K562 (cell line): ENCODE data around the gene SCUBE2. TPM values are rescaled to one million over a fixed set of nuclear protein-coding genes. Genes with fewer than 3 reads are reported as not detected.

Source experiments
- DPF2 ChIP-seq: fragments of 450-650 bp; IDR thresholded peaks from 2 replicates; pipeline ENCODE4 v1.6.1; 2016
- FUS ChIP-seq: fragments of 200-400 bp; formaldehyde crosslinking; optimal IDR thresholded peaks from 2 replicates; pipeline ENCODE3; 2017; ENCODE audit warnings: low read depth, low read length
- HDAC6 ChIP-seq: IDR thresholded peaks from 2 replicates; pipeline ENCODE4 v1.6.1; 2012; ENCODE audit warnings: low read depth, mild to moderate bottlenecking, control low read depth, inconsistent platforms, low read length, moderate library complexity
- L3MBTL2 ChIP-seq: fragments of 450-650 bp; IDR thresholded peaks from 2 replicates; pipeline ENCODE4 v1.6.1; 2016; ENCODE audit warnings: mild to moderate bottlenecking, moderate library complexity
- NCOR1 ChIP-seq: fragments of 450-650 bp; IDR thresholded peaks from 2 replicates; pipeline ENCODE4 v1.6.1; 2016; ENCODE audit warnings: mild to moderate bottlenecking, moderate library complexity
- NRF1 ChIP-seq, 2 experiments: fragments of 450-650 bp; IDR thresholded peaks in 1 of 2; conservative IDR thresholded peaks in 1 of 2; 2 replicates each; pipeline ENCODE4 v1.6.1; 2014; ENCODE audit warnings: mild to moderate bottlenecking in 2 of 2
- PPARD ChIP-seq: fragments of 250-450 bp; sonication (Bioruptor Pico); IDR thresholded peaks from 2 replicates; pipeline ENCODE4 v1.8.0; 2022; ENCODE audit warnings: inconsistent platforms, mild to moderate bottlenecking, moderate library complexity
- RBBP5 ChIP-seq: fragments of 200-600 bp; sonication (generic); IDR thresholded peaks from 2 replicates; pipeline ENCODE4 v1.6.1; 2012; ENCODE audit warnings: borderline replicate concordance, mild to moderate bottlenecking, low read length, control low read depth, inconsistent platforms; ENCODE audit not compliant: insufficient read depth, poor library complexity, severe bottlenecking
- SPI1 ChIP-seq: IDR thresholded peaks from 2 replicates; pipeline ENCODE4 v1.6.1; 2011; ENCODE audit warnings: low read depth, low read length, control low read depth, borderline replicate concordance
- YY1 ChIP-seq, 3 experiments: IDR thresholded peaks; 2 replicates each; pipeline ENCODE4 v1.6.1; 2011; ENCODE audit warnings: low read length in 2 of 3, mild to moderate bottlenecking in 2 of 3, moderate library complexity in 2 of 3, borderline replicate concordance in 1 of 3, control low read depth in 1 of 3, low read depth in 1 of 3; ENCODE audit not compliant: insufficient read depth in 3 of 3, insufficient replicate concordance in 2 of 3, control insufficient read depth in 1 of 3, insufficient read length in 1 of 3; ENCODE audit errors: extremely low read depth in 1 of 3
- ZNF316 ChIP-seq: fragments of 450-650 bp; IDR thresholded peaks from 2 replicates; pipeline ENCODE4 v1.6.1; 2016
- ZNF77 ChIP-seq: fragments of 250-450 bp; sonication (Bioruptor Pico); IDR thresholded peaks from 2 replicates; pipeline ENCODE4 v1.5.0; 2020
- polyA plus RNA-seq, 8 experiments: library from polyadenylated mRNA; depleted of rRNA in 4 of 8; stranded (reverse) in 5 of 8; unstranded in 3 of 8; fragments of >200 nt; fragmentation: Nextera tagmentation in 2 of 8; fragmentation: Illumina TruSeq in 1 of 8; extraction: Ambion mirVana in 2 of 8; extraction: Trizol in 1 of 8; gene quantifications; 2 replicates each; pipeline versions ENCODE4 v1.2.1 to v1.2.3, GENCODE V29; 2011 to 2014; ENCODE audit warnings: inconsistent platforms in 1 of 8, missing spikeins in 1 of 8
- total RNA-seq, 7 experiments: library from RNA; depleted of rRNA in 6 of 7; stranded (reverse); fragments of >200 nt in 6 of 7; fragmentation: Illumina TruSeq in 2 of 7; extraction: Trizol in 2 of 7; gene quantifications; 2 replicates each; pipeline versions ENCODE4 v1.2.1 to v1.2.3, GENCODE V29; 2011 to 2021; ENCODE audit warnings: low replicate concordance in 1 of 7
- TF ChIP-seq, protein P1 (sequence below), 2 experiments: IDR thresholded peaks; 2 replicates each; pipeline ENCODE4 v1.6.1; 2011; ENCODE audit warnings: borderline replicate concordance in 1 of 2, control low read depth in 1 of 2, low read depth in 1 of 2, low read length in 1 of 2, mild to moderate bottlenecking in 1 of 2, mixed read lengths in 1 of 2, moderate library complexity in 1 of 2; ENCODE audit not compliant: insufficient read depth in 1 of 2, insufficient read length in 1 of 2, poor library complexity in 1 of 2, severe bottlenecking in 1 of 2; ENCODE audit errors: extremely low read depth in 1 of 2
- TF ChIP-seq, protein P2 (sequence below): sonication (generic); formaldehyde crosslinking; IDR thresholded peaks from 2 replicates; pipeline ENCODE4 v1.8.0; 2023; ENCODE audit warnings: mild to moderate bottlenecking, missing genetic modification reagents
- TF ChIP-seq, protein P3 (sequence below): sonication (generic); formaldehyde crosslinking; IDR thresholded peaks from 2 replicates; pipeline ENCODE4 v1.9.0; 2022; ENCODE audit warnings: mild to moderate bottlenecking, missing genetic modification reagents
- TF ChIP-seq, protein P4 (sequence below), 2 experiments: fragments of 450-650 bp; IDR thresholded peaks; 2 replicates each; pipeline ENCODE4 v1.6.1; 2018; ENCODE audit warnings: mild to moderate bottlenecking in 2 of 2, low read depth in 1 of 2; ENCODE audit not compliant: partially characterized antibody in 2 of 2

Gene SCUBE2
- total and polyA plus RNA-seq, 9 of the 15 experiments (the other 6 are each of a cell fraction or from before 2014, with no cell fraction given): 0.06 to 0.40 (median 0.07) TPM; not detected in 6

DNA sequence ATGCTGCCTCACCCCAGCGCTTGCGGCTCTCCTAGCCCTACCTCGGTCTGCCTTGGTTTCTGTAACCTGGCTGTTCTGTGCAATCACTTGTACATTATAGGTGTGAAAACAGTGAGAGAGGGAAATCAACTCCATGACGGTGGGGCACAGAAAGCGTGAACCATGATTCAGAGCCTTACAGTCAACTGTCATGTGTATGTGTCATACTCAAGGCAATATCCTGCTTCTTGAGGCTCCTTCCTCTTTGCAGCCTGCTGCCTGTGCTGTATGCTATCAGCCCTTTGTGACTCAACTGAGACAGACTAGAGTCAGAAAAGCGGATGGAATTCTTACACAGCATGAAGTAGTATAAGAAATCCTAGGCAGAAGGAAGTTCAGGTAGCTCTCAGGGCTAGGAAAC, 89.7 kb downstream of the SCUBE2 start (continued):
- TF ChIP-seq NRF1 (conservative IDR thresholded peaks at IDR 0.05 in 1 of 2, IDR thresholded peaks at IDR 0.05 in 1 of 2): peak; percentile 29 to 39; a peak in 2 of 4 replicates
- TF ChIP-seq, protein P1, sequence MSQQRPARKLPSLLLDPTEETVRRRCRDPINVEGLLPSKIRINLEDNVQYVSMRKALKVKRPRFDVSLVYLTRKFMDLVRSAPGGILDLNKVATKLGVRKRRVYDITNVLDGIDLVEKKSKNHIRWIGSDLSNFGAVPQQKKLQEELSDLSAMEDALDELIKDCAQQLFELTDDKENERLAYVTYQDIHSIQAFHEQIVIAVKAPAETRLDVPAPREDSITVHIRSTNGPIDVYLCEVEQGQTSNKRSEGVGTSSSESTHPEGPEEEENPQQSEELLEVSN (IDR thresholded peaks at IDR 0.05; ENCODE audit: borderline replicate concordance in 1 of 2, extremely low read depth in 1 of 2, insufficient read depth in 1 of 2, insufficient read length in 1 of 2, low read depth in 1 of 2, low read length in 1 of 2, poor library complexity in 1 of 2, severe bottlenecking in 1 of 2): peak; percentile 16 to 81
- TF ChIP-seq, protein P2, sequence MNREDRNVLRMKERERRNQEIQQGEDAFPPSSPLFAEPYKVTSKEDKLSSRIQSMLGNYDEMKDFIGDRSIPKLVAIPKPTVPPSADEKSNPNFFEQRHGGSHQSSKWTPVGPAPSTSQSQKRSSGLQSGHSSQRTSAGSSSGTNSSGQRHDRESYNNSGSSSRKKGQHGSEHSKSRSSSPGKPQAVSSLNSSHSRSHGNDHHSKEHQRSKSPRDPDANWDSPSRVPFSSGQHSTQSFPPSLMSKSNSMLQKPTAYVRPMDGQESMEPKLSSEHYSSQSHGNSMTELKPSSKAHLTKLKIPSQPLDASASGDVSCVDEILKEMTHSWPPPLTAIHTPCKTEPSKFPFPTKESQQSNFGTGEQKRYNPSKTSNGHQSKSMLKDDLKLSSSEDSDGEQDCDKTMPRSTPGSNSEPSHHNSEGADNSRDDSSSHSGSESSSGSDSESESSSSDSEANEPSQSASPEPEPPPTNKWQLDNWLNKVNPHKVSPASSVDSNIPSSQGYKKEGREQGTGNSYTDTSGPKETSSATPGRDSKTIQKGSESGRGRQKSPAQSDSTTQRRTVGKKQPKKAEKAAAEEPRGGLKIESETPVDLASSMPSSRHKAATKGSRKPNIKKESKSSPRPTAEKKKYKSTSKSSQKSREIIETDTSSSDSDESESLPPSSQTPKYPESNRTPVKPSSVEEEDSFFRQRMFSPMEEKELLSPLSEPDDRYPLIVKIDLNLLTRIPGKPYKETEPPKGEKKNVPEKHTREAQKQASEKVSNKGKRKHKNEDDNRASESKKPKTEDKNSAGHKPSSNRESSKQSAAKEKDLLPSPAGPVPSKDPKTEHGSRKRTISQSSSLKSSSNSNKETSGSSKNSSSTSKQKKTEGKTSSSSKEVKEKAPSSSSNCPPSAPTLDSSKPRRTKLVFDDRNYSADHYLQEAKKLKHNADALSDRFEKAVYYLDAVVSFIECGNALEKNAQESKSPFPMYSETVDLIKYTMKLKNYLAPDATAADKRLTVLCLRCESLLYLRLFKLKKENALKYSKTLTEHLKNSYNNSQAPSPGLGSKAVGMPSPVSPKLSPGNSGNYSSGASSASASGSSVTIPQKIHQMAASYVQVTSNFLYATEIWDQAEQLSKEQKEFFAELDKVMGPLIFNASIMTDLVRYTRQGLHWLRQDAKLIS: no peak
- TF ChIP-seq SPI1: peak; percentile 42; the same call in 1 of the 2 replicates
- TF ChIP-seq HDAC6: no peak
- no peak for TF ChIP-seq NCOR1
- TF ChIP-seq PPARD (CRISPR knock-in tag): no peak
- TF ChIP-seq, protein P3, sequence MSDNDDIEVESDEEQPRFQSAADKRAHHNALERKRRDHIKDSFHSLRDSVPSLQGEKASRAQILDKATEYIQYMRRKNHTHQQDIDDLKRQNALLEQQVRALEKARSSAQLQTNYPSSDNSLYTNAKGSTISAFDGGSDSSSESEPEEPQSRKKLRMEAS (CRISPR knock-in tag): peak; percentile 64; the same call in 1 of the 2 replicates
- TF ChIP-seq, protein P4, sequence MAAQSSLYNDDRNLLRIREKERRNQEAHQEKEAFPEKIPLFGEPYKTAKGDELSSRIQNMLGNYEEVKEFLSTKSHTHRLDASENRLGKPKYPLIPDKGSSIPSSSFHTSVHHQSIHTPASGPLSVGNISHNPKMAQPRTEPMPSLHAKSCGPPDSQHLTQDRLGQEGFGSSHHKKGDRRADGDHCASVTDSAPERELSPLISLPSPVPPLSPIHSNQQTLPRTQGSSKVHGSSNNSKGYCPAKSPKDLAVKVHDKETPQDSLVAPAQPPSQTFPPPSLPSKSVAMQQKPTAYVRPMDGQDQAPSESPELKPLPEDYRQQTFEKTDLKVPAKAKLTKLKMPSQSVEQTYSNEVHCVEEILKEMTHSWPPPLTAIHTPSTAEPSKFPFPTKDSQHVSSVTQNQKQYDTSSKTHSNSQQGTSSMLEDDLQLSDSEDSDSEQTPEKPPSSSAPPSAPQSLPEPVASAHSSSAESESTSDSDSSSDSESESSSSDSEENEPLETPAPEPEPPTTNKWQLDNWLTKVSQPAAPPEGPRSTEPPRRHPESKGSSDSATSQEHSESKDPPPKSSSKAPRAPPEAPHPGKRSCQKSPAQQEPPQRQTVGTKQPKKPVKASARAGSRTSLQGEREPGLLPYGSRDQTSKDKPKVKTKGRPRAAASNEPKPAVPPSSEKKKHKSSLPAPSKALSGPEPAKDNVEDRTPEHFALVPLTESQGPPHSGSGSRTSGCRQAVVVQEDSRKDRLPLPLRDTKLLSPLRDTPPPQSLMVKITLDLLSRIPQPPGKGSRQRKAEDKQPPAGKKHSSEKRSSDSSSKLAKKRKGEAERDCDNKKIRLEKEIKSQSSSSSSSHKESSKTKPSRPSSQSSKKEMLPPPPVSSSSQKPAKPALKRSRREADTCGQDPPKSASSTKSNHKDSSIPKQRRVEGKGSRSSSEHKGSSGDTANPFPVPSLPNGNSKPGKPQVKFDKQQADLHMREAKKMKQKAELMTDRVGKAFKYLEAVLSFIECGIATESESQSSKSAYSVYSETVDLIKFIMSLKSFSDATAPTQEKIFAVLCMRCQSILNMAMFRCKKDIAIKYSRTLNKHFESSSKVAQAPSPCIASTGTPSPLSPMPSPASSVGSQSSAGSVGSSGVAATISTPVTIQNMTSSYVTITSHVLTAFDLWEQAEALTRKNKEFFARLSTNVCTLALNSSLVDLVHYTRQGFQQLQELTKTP (IDR thresholded peaks at IDR 0.05; ENCODE audit: low read depth in 1 of 2, partially characterized antibody in 2 of 2): no peak
- no peak for TF ChIP-seq ZNF77 (CRISPR knock-in tag)
- TF ChIP-seq ZNF316: no peak
- peak in 1 of 3 experiments; percentile 60 for TF ChIP-seq YY1 (IDR thresholded peaks at IDR 0.05; ENCODE audit: borderline replicate concordance in 1 of 3, control insufficient read depth in 1 of 3, extremely low read depth in 1 of 3, insufficient read depth in 3 of 3, insufficient read length in 1 of 3, insufficient replicate concordance in 2 of 3, low read depth in 1 of 3, low read length in 2 of 3)
- TF ChIP-seq RBBP5: peak; percentile 42
- TF ChIP-seq L3MBTL2: peak; percentile 74
- TF ChIP-seq DPF2: peak; percentile 62
- TF ChIP-seq FUS: no peak
